ENCODE measurements around the gene KIAA0930.

The KIAA0930 gene

DNA sequence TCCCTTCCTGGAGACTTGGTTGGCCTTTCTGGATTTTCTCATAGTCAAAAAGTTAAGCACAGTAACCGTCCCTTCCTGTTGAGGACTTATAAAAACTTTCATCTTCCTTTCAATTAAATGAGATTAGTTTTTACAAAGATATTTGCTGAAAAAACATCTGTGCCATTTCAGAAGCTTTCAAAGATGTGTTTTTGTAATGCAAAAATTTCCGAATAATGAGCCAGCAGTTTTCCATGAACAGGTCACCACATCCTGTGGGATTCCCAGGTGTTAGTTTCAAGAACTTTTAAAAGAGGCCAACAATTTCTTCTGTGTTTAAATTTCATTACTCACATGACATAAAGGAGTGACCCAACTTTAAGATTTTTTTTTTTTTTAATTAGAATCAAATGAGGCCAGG lies 58.9 kb downstream of the KIAA0930 start:
- no peak for DNase-seq (ENCODE audit: extremely low spot score)
- ChIA-PET CTCF (no interaction called here), POLR2A (no interaction called here)
- TF ChIP-seq, protein P1, sequence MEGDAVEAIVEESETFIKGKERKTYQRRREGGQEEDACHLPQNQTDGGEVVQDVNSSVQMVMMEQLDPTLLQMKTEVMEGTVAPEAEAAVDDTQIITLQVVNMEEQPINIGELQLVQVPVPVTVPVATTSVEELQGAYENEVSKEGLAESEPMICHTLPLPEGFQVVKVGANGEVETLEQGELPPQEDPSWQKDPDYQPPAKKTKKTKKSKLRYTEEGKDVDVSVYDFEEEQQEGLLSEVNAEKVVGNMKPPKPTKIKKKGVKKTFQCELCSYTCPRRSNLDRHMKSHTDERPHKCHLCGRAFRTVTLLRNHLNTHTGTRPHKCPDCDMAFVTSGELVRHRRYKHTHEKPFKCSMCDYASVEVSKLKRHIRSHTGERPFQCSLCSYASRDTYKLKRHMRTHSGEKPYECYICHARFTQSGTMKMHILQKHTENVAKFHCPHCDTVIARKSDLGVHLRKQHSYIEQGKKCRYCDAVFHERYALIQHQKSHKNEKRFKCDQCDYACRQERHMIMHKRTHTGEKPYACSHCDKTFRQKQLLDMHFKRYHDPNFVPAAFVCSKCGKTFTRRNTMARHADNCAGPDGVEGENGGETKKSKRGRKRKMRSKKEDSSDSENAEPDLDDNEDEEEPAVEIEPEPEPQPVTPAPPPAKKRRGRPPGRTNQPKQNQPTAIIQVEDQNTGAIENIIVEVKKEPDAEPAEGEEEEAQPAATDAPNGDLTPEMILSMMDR (IDR thresholded peaks at IDR 0.05; ENCODE audit: control extremely low read depth, extremely low read depth, low read depth, missing control alignments): no peak

GRCh38 chr22:45181240-45181639 lies 59.5 kb downstream of the KIAA0930 start:
- ChIA-PET POLR2A (no interaction called here), CTCF (no interaction called here)
- TF ChIP-seq, protein P1 (IDR thresholded peaks at IDR 0.05; ENCODE audit: control extremely low read depth, extremely low read depth, low read depth, missing control alignments): no peak
- DNase-seq (ENCODE audit: extremely low spot score): no peak

DNA sequence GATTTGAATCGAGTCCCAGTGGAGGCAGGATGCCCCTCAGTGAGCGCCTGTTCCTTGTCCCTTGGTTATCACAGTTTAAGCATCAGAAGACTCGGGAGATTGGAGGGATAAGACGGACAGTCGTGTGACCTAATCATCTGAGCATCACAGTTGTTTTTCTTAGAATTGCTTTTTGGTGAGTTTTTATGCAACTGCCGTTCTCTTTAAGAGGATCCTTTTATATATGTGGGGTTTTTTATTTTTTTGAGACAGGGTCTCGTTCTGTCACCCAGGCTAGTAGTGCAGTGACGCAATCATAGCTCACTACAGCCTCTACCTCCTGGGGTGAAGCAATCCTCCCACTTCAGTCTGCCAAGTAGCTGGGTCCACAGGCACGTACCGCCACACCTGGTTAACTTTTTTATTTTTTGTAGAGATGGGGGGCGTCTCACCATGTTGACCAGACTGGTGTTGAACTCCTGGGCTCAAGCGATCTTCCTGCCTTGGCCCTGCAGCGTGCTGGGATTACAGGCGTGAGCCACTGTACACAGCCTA lies 60.5 kb downstream of the KIAA0930 start:
- TF ChIP-seq, protein P1 (IDR thresholded peaks at IDR 0.05; ENCODE audit: control extremely low read depth, extremely low read depth, low read depth, missing control alignments): no peak
- CTCF ChIA-PET: no interaction called here
- DNase-seq (ENCODE audit: extremely low spot score): no peak
- POLR2A ChIA-PET: no interaction called here

- POLR2A ChIA-PET: no interaction called here
- no peak for DNase-seq (ENCODE audit: extremely low spot score)
- TF ChIP-seq, protein P1 (IDR thresholded peaks at IDR 0.05; ENCODE audit: control extremely low read depth, extremely low read depth, low read depth, missing control alignments): no peak
- CTCF ChIA-PET: no interaction called here
These were observed 61.2 kb downstream of the KIAA0930 start for GRCh38 chr22:45179276-45180049.

GRCh38 chr22:45172881-45173585 lies 67.7 kb downstream of the KIAA0930 start:
- TF ChIP-seq, protein P1 (IDR thresholded peaks at IDR 0.05; ENCODE audit: control extremely low read depth, extremely low read depth, low read depth, missing control alignments): no peak
- DNase-seq (ENCODE audit: extremely low spot score): no peak
- CTCF ChIA-PET: no interaction called here
- POLR2A ChIA-PET: interaction anchor here (1.9 kb wide), 1 partner anchor 9 kb away, joined by 6 read pairs; the partner anchor contains the start of gene NUP50

GRCh38 chr22:45171830-45172229 lies 68.9 kb downstream of the KIAA0930 start:
- DNase-seq (ENCODE audit: extremely low spot score): no peak
- TF ChIP-seq, protein P1 (IDR thresholded peaks at IDR 0.05; ENCODE audit: control extremely low read depth, extremely low read depth, low read depth, missing control alignments): no peak
- ChIA-PET CTCF (no interaction called here), POLR2A (no interaction called here)
